ENCODE data around the gene TEX13B.

TEX13B gene

GRCh38 chrX:108025376-108025775, 43.2 kb upstream of the TEX13B start:
- H3K9me3 ChIP-seq (ENCODE audit: control insufficient read depth, low read length) = no peaks in the 10 kb centered on the region
- no peak overlapping the region for H2AFZ ChIP-seq
- no peak overlapping the region for H3K4me2 ChIP-seq (ENCODE audit: low read length)
- no peaks in the 10 kb centered on the region for H3K79me2 ChIP-seq
- H3K36me3 ChIP-seq (ENCODE audit: control insufficient read depth, insufficient read depth, low read length) = no peaks in the 10 kb centered on the region
- no peak overlapping the region for H3K9ac ChIP-seq
- no peak overlapping the region for H3K27ac ChIP-seq
- TF ChIP-seq, protein P1, sequence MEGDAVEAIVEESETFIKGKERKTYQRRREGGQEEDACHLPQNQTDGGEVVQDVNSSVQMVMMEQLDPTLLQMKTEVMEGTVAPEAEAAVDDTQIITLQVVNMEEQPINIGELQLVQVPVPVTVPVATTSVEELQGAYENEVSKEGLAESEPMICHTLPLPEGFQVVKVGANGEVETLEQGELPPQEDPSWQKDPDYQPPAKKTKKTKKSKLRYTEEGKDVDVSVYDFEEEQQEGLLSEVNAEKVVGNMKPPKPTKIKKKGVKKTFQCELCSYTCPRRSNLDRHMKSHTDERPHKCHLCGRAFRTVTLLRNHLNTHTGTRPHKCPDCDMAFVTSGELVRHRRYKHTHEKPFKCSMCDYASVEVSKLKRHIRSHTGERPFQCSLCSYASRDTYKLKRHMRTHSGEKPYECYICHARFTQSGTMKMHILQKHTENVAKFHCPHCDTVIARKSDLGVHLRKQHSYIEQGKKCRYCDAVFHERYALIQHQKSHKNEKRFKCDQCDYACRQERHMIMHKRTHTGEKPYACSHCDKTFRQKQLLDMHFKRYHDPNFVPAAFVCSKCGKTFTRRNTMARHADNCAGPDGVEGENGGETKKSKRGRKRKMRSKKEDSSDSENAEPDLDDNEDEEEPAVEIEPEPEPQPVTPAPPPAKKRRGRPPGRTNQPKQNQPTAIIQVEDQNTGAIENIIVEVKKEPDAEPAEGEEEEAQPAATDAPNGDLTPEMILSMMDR (IDR thresholded peaks at IDR 0.05) = no peak
- no peak overlapping the region for H3K4me3 ChIP-seq (ENCODE audit: low read depth, low read length)
- no peaks in the 10 kb centered on the region for H3K4me1 ChIP-seq
- H3K27me3 ChIP-seq (ENCODE audit: control insufficient read depth, insufficient read depth, low read length) = no peaks in the 10 kb centered on the region

GRCh38 chrX:108022491-108023089, 40.4 kb upstream of the TEX13B start:
- Histone ChIP-seq H3K27ac (no peak overlapping the region), H3K36me3 (ENCODE audit: control insufficient read depth, insufficient read depth, low read length) (no peaks in the 10 kb centered on the region), H3K4me1 (no peaks in the 10 kb centered on the region), H3K9ac (no peak overlapping the region), H3K79me2 (no peaks in the 10 kb centered on the region), H3K9me3 (ENCODE audit: control insufficient read depth, low read length) (no peaks in the 10 kb centered on the region), H3K4me3 (ENCODE audit: low read depth, low read length) (no peak overlapping the region), H3K4me2 (ENCODE audit: low read length) (no peak overlapping the region), H3K27me3 (ENCODE audit: control insufficient read depth, insufficient read depth, low read length) (no peaks in the 10 kb centered on the region), H2AFZ (no peak overlapping the region)
- TF ChIP-seq, protein P1 (IDR thresholded peaks at IDR 0.05) = no peak

DNA sequence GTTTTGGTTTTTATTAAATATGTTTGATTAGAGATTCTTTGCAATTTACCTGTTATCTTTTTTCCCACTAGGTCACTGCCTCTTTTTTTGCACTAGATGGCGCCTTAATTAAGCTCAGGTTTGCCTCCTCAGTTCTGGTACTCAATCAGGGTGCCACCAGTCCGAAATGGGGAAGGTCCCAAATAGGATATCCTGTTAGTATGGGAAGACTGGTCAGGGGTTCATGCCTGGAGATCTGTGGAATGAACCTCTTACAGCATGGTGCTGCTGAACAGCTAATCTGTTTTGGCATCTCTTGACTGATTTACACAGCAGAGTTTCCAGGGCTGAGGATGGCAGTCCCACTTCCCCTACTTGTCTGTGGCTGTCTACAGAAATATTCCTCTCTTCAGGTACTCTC, 38.5 kb upstream of the TEX13B start:
- Histone ChIP-seq H3K4me3 (ENCODE audit: low read depth, low read length) (no peak overlapping the region), H3K36me3 (ENCODE audit: control insufficient read depth, insufficient read depth, low read length) (no peaks in the 10 kb centered on the region), H3K4me1 (no peaks in the 10 kb centered on the region), H3K9me3 (ENCODE audit: control insufficient read depth, low read length) (no peaks in the 10 kb centered on the region), H3K4me2 (ENCODE audit: low read length) (no peak overlapping the region), H3K79me2 (no peaks in the 10 kb centered on the region), H3K9ac (no peak overlapping the region), H3K27me3 (ENCODE audit: control insufficient read depth, insufficient read depth, low read length) (no peaks in the 10 kb centered on the region), H2AFZ (no peak overlapping the region), H3K27ac (no peak overlapping the region)
- TF ChIP-seq, protein P1 (IDR thresholded peaks at IDR 0.05) = peak; percentile 33

GRCh38 chrX:108019382-108019875, 37.3 kb upstream of the TEX13B start:
- Histone ChIP-seq H3K4me1 (no peaks in the 10 kb centered on the region), H3K27ac (no peak overlapping the region), H3K79me2 (no peaks in the 10 kb centered on the region), H2AFZ (no peak overlapping the region), H3K4me2 (ENCODE audit: low read length) (no peak overlapping the region), H3K9ac (no peak overlapping the region), H3K36me3 (ENCODE audit: control insufficient read depth, insufficient read depth, low read length) (no peaks in the 10 kb centered on the region), H3K27me3 (ENCODE audit: control insufficient read depth, insufficient read depth, low read length) (no peaks in the 10 kb centered on the region), H3K9me3 (ENCODE audit: control insufficient read depth, low read length) (no peaks in the 10 kb centered on the region), H3K4me3 (ENCODE audit: low read depth, low read length) (no peak overlapping the region)
- TF ChIP-seq, protein P1 (IDR thresholded peaks at IDR 0.05) = no peak
